GM10248 (cell line): ENCODE measurements around the gene DDX42.

Experiments
- CTCF ChIA-PET: fragments of 300-600 bp; sonication (Branson Sonifier 250); formaldehyde crosslinking; extraction: SDS; loops from one replicate; lab custom pipeline; 2021; ENCODE audit warnings: antibody characterized with exemption; lab: Yijun Ruan, JAX
- POLR2A ChIA-PET: fragments of 350-650 bp; sonication (Branson Sonifier 250); formaldehyde crosslinking; extraction: SDS; loops from one replicate; lab custom pipeline; 2020; ENCODE audit warnings: antibody characterized with exemption; lab: Yijun Ruan, JAX
- DNase-seq: peaks from one replicate; pipeline ENCODE4 v3.0.0; 2012; ENCODE audit errors: extremely low spot score
- CTCF ChIP-seq: IDR thresholded peaks from 2 replicates; pipeline ENCODE4 v1.5.1; 2012; ENCODE audit warnings: mild to moderate bottlenecking, low read depth; ENCODE audit errors: extremely low read depth, missing control alignments, control extremely low read depth

Gene DDX42

GRCh38 chr17:63774141-63774968, at the start of gene DDX42:
TSS of gene DDX42 (plus strand) at chr17:63774170. CDS start at chr17:63787050, 12,880 bp downstream.
- ChIA-PET CTCF (interaction anchor here (0.7 to 3.4 kb wide), 12 partner anchors 9 to 77 kb away, joined by 3 to 15 read pairs (median 4); partner anchors contain the start of gene STRADA), POLR2A (interaction anchor here (0.5 to 1.8 kb wide), 8 partner anchors 8 to 371 kb away, joined by 3 to 7 read pairs (median 4); partner anchors contain the start of gene STRADA)
- DNase-seq: no peak
- TF ChIP-seq CTCF: peak; percentile 6

GRCh38 chr17:63735691-63736090, 38.3 kb upstream of the DDX42 start:
- CTCF ChIA-PET: interaction anchor here (1.2 kb wide), 2 partner anchors 14 to 51 kb away, joined by 3 to 4 read pairs; no protein-coding TSS in a partner anchor
- DNase-seq: no peak
- POLR2A ChIA-PET: interaction anchor here (0.7 kb wide), 1 partner anchor 19 kb away, joined by 3 read pairs; no protein-coding TSS in a partner anchor
- TF ChIP-seq CTCF: no peak

GRCh38 chr17:63740464-63741142, 33.4 kb upstream of the DDX42 start:
- peak; percentile 17 for DNase-seq
- TF ChIP-seq CTCF: no peak
- CTCF ChIA-PET: interaction anchor here (1.0 to 1.1 kb wide), 2 partner anchors 42 to 94 kb away, joined by 3 read pairs; no protein-coding TSS in a partner anchor
- POLR2A ChIA-PET: interaction anchor here (0.6 kb wide), 3 partner anchors 9 to 93 kb away, joined by 3 read pairs; no protein-coding TSS in a partner anchor

- no peak for DNase-seq
- ChIA-PET POLR2A (interaction anchor here (0.6 kb wide), 1 partner anchor 28 kb away, joined by 3 read pairs; no protein-coding TSS in a partner anchor), CTCF (interaction anchor here (1.0 to 1.1 kb wide), 2 partner anchors 43 to 94 kb away, joined by 3 read pairs; no protein-coding TSS in a partner anchor)
- no peak for TF ChIP-seq CTCF
Observed at GRCh38 chr17:63741143-63741407, 32.9 kb upstream of the DDX42 start.

GRCh38 chr17:63741408-63742173, 32.4 kb upstream of the DDX42 start, which contains the start of gene STRADA:
TSS of gene STRADA (minus strand) at chr17:63741799. CDS start at chr17:63728369, 13,430 bp downstream.
- ChIA-PET CTCF (interaction anchor here (0.9 to 1.5 kb wide), 5 partner anchors 14 to 107 kb away, joined by 3 to 8 read pairs (median 3); partner anchors contain the start of genes CCDC47 and DDX42), POLR2A (interaction anchor here (0.6 to 1.3 kb wide), 5 partner anchors 9 to 43 kb away, joined by 3 to 6 read pairs (median 3); partner anchors contain the start of genes CCDC47 and DDX42)
- DNase-seq: peak; percentile 97
- no peak for TF ChIP-seq CTCF
